GM21528 (cell line): ENCODE data around the gene PSMB3.

Experiments
- ATAC-seq: cut with Tn5 transposase; IDR thresholded peaks from one replicate; pipeline ENCODE4 v1.9.1; 2021; ENCODE audit warnings: mild to moderate bottlenecking, moderate library complexity; ENCODE audit not compliant: unreplicated experiment, low FRiP score

Gene PSMB3

GRCh38 chr17:38752308-38753070 is at the start of gene PSMB3:
PSMB3 (plus strand) TSS chr17:38752741; CDS start chr17:38752827, 86 bp downstream.
- ATAC-seq = peak; percentile 91

- no peak for ATAC-seq
These were observed 49.4 kb upstream of the PSMB3 start for GRCh38 chr17:38702916-38703741.

GRCh38 chr17:38703742-38704605 is 48.6 kb upstream of the PSMB3 start:
- no peak for ATAC-seq

GRCh38 chr17:38704606-38705522 is 47.7 kb upstream of the PSMB3 start, which contains the start of gene MLLT6:
MLLT6 (plus strand) TSS chr17:38705273; CDS start chr17:38705633, 360 bp downstream.
- no peak for ATAC-seq

GRCh38 chr17:38705523-38705802 is 47.1 kb upstream of the PSMB3 start:
- no peak for ATAC-seq

GRCh38 chr17:38705803-38706504 is 46.6 kb upstream of the PSMB3 start:
- ATAC-seq = no peak

GRCh38 chr17:38706505-38707216 is 45.9 kb upstream of the PSMB3 start:
- no peak for ATAC-seq

- ATAC-seq = no peak
These were observed 44.7 kb upstream of the PSMB3 start for GRCh38 chr17:38707678-38708351.

GRCh38 chr17:38709104-38709820 is 43.3 kb upstream of the PSMB3 start:
- ATAC-seq = no peak

GRCh38 chr17:38709864-38710603 is 42.5 kb upstream of the PSMB3 start:
- no peak for ATAC-seq

- no peak for ATAC-seq
These were observed 42.0 kb upstream of the PSMB3 start for GRCh38 chr17:38710604-38710962.

- no peak for ATAC-seq
These were observed 41.6 kb upstream of the PSMB3 start for GRCh38 chr17:38710985-38711384.

- no peak for ATAC-seq
These were observed 40.6 kb upstream of the PSMB3 start for GRCh38 chr17:38711792-38712571.

- ATAC-seq = no peak
These were observed 39.9 kb upstream of the PSMB3 start for GRCh38 chr17:38712593-38712992.

- no peak for ATAC-seq
These were observed 39.0 kb upstream of the PSMB3 start for GRCh38 chr17:38713456-38714075.
